ENCODE measurements around the gene PTPRG. TPM values are rescaled to one million over a fixed set of nuclear protein-coding genes. Genes with fewer than 3 reads are reported as not detected.

Gene PTPRG
- total RNA-seq, 2 experiments from 2014 or later: not detected

DNA sequence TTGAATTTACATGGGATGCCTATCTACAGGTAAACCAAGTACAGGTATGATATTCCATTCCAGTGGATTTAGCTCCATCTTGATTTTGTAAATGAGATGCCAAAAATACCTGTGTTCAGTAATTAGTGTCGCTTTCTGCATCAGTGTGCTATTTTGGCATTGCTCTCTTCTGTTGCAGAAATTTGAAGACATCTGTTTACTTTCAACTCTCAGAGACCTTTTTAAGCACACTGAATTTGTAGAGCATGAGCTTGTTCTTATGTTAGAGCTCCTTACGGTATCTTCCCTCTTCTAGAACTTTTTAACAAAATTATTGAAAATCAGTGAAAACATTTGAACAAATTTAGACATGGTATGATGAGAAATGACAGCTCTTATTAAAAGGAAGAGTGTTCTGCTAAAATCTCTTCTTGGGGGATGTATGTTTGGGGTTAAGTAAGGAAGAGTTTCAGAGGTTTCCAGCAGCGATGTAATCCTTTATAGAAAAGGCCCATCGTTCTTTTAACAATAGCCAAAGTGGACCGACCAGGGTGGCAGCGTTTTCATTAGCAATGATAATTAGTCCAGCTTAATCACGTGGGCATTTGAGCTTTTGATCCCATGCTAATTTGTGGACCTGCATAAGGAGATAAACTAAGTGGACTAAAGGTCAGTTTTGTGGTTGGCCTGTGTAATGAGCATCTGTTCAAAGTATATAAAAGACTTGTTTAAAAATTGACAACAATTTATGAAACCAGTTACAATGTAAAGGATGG lies 385.4 kb downstream of the PTPRG start:
- Mint-ChIP-seq H3K9me3 (ENCODE audit: insufficient read depth) (no peaks in the 10 kb centered on the region), H3K4me1 (ENCODE audit: low read depth) (no peaks in the 10 kb centered on the region), H3K36me3 (ENCODE audit: low read depth) (no peaks in the 10 kb centered on the region), H3K4me3 (no peak overlapping the region), H3K27ac (no peak overlapping the region), H3K27me3 (ENCODE audit: low read depth) (no peaks in the 10 kb centered on the region)
- CTCF ChIA-PET: interaction anchor here (2.1 kb wide), 1 partner anchor 11 kb away, joined by 11 read pairs; no protein-coding TSS in a partner anchor
- POLR2A ChIA-PET: no interaction called here
- ATAC-seq (no peak), DNase-seq (no peak)

GRCh38 chr3:61947456-61947855 lies 386.1 kb downstream of the PTPRG start:
- H3K9me3 Mint-ChIP-seq (ENCODE audit: insufficient read depth): no peaks in the 10 kb centered on the region
- no peaks in the 10 kb centered on the region for H3K4me1 Mint-ChIP-seq (ENCODE audit: low read depth)
- POLR2A ChIA-PET: no interaction called here
- H3K4me3 Mint-ChIP-seq: no peak overlapping the region
- H3K27ac Mint-ChIP-seq: no peak overlapping the region
- H3K36me3 Mint-ChIP-seq (ENCODE audit: low read depth): no peaks in the 10 kb centered on the region
- H3K27me3 Mint-ChIP-seq (ENCODE audit: low read depth): no peaks in the 10 kb centered on the region
- DNase-seq (no peak), ATAC-seq (no peak)
- CTCF ChIA-PET: interaction anchor here (1.4 to 2.1 kb wide), 2 partner anchors 11 kb away, joined by 3 to 11 read pairs; no protein-coding TSS in a partner anchor

- Mint-ChIP-seq H3K36me3 (ENCODE audit: low read depth) (no peaks in the 10 kb centered on the region), H3K4me3 (no peak overlapping the region), H3K27ac (no peak overlapping the region), H3K9me3 (ENCODE audit: insufficient read depth) (no peaks in the 10 kb centered on the region), H3K4me1 (ENCODE audit: low read depth) (no peaks in the 10 kb centered on the region), H3K27me3 (ENCODE audit: low read depth) (no peaks in the 10 kb centered on the region)
- ChIA-PET POLR2A (no interaction called here), CTCF (interaction anchor here (1.4 kb wide), 1 partner anchor 12 kb away, joined by 3 read pairs; no protein-coding TSS in a partner anchor)
- no peak for ATAC-seq
- no peak for DNase-seq
Observed at GRCh38 chr3:61948699-61949305, 387.4 kb downstream of the PTPRG start.

GRCh38 chr3:61954097-61954540 lies 392.7 kb downstream of the PTPRG start:
- H3K9me3 Mint-ChIP-seq (ENCODE audit: insufficient read depth): no peaks in the 10 kb centered on the region
- H3K27ac Mint-ChIP-seq: no peak overlapping the region
- POLR2A ChIA-PET: no interaction called here

GRCh38 chr3:61955483-61955882 lies 394.1 kb downstream of the PTPRG start:
- H3K9me3 Mint-ChIP-seq (ENCODE audit: insufficient read depth): no peaks in the 10 kb centered on the region
- no peaks in the 10 kb centered on the region for H3K36me3 Mint-ChIP-seq (ENCODE audit: low read depth)
- H3K27me3 Mint-ChIP-seq (ENCODE audit: low read depth): no peaks in the 10 kb centered on the region
- ChIA-PET POLR2A (no interaction called here), CTCF (no interaction called here)
- no peak for DNase-seq
- no peak for ATAC-seq
- no peak overlapping the region for H3K27ac Mint-ChIP-seq
- H3K4me1 Mint-ChIP-seq (ENCODE audit: low read depth): no peaks in the 10 kb centered on the region
- H3K4me3 Mint-ChIP-seq: no peak overlapping the region

More at GRCh38 chr3:61954097-61954540, 392.7 kb downstream of the PTPRG start:
- H3K4me3 Mint-ChIP-seq: no peak overlapping the region
- no peak for ATAC-seq
- no peaks in the 10 kb centered on the region for H3K36me3 Mint-ChIP-seq (ENCODE audit: low read depth)
- CTCF ChIA-PET: no interaction called here
- no peaks in the 10 kb centered on the region for H3K4me1 Mint-ChIP-seq (ENCODE audit: low read depth)
- no peak for DNase-seq
- no peaks in the 10 kb centered on the region for H3K27me3 Mint-ChIP-seq (ENCODE audit: low read depth)

DNA sequence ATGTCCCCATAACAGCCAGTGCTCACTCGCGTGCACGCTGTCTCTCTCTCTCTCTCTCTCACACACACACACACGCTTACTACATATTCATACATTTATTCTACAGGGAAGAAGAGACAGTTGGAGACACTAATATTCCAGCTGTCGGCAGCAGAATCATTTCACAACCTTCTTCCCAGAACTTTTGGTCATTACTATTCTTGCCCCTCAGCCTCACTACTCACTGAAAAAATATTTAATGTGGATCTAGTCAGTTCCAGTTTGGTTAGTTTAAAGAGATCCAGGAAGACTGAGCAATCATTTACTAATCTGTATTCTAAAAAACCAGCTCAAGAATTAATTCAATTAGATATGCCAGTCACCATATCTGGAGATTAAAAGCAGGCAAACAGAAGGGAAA lies 394.9 kb downstream of the PTPRG start:
- POLR2A ChIA-PET: no interaction called here
- Mint-ChIP-seq H3K4me1 (ENCODE audit: low read depth) (no peaks in the 10 kb centered on the region), H3K36me3 (ENCODE audit: low read depth) (no peaks in the 10 kb centered on the region), H3K27me3 (ENCODE audit: low read depth) (no peaks in the 10 kb centered on the region), H3K4me3 (no peak overlapping the region), H3K9me3 (ENCODE audit: insufficient read depth) (no peaks in the 10 kb centered on the region), H3K27ac (no peak overlapping the region)
- ATAC-seq (no peak), DNase-seq (no peak)
- CTCF ChIA-PET: no interaction called here

DNA sequence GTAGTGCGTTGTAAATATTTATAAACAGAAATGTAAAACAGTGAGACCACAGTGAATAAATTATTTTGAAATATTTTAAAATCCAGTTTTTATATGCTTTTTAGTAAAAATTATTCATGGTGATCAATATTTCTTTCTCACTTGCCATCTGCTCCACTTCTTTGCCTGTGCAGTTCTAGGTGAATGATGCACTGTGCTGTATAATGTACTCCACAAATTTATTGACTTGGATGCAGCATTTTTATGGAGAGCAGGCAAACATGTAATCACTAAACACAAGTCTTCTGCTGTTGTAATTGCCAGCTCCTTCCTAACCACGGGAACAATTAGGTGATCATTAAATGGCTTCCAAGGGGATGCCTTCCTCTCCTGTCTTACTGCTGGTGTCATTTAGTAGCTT lies 395.9 kb downstream of the PTPRG start:
- no peaks in the 10 kb centered on the region for H3K36me3 Mint-ChIP-seq (ENCODE audit: low read depth)
- H3K4me3 Mint-ChIP-seq: no peak overlapping the region
- H3K4me1 Mint-ChIP-seq (ENCODE audit: low read depth): no peaks in the 10 kb centered on the region
- H3K9me3 Mint-ChIP-seq (ENCODE audit: insufficient read depth): no peaks in the 10 kb centered on the region
- ChIA-PET POLR2A (no interaction called here), CTCF (no interaction called here)
- ATAC-seq (no peak), DNase-seq (no peak)
- no peaks in the 10 kb centered on the region for H3K27me3 Mint-ChIP-seq (ENCODE audit: low read depth)
- H3K27ac Mint-ChIP-seq: no peak overlapping the region

- Mint-ChIP-seq H3K4me3 (no peak overlapping the region), H3K27ac (no peak overlapping the region), H3K27me3 (ENCODE audit: low read depth) (no peaks in the 10 kb centered on the region), H3K4me1 (ENCODE audit: low read depth) (no peaks in the 10 kb centered on the region), H3K9me3 (ENCODE audit: insufficient read depth) (no peaks in the 10 kb centered on the region), H3K36me3 (ENCODE audit: low read depth) (no peaks in the 10 kb centered on the region)
- no peak for ATAC-seq
- no peak for DNase-seq
- CTCF ChIA-PET: no interaction called here
- POLR2A ChIA-PET: no interaction called here
Observed at GRCh38 chr3:61960976-61961375, 399.6 kb downstream of the PTPRG start.

- POLR2A ChIA-PET: no interaction called here
Observed at GRCh38 chr3:61961900-61962299, 400.5 kb downstream of the PTPRG start.

DNA sequence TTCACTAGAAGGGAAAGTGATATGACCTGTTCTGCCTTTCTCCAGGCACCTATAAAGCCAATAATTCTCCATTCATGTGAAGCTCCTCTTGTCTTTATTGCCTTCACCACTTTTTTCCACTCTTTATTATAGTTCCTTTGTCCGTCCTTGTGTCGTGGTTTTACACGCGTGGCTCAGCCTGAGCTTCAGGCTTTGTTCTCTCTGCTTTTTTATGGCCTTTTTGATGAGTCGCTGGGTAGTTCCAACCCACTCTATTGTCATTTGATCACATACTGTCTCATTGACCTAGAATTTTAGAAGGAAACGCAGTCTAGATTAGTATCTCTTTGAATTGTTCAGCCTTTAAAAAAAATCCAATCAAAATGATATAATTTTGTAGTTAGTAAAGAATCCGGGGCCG lies 403.2 kb downstream of the PTPRG start:
- ChIA-PET POLR2A (no interaction called here), CTCF (no interaction called here)
- Mint-ChIP-seq H3K4me3 (no peak overlapping the region), H3K9me3 (ENCODE audit: insufficient read depth) (no peaks in the 10 kb centered on the region), H3K27ac (no peak overlapping the region), H3K27me3 (ENCODE audit: low read depth) (no peaks in the 10 kb centered on the region), H3K36me3 (ENCODE audit: low read depth) (no peaks in the 10 kb centered on the region), H3K4me1 (ENCODE audit: low read depth) (no peaks in the 10 kb centered on the region)
- ATAC-seq: no peak
- no peak for DNase-seq

More at GRCh38 chr3:61961900-61962299, 400.5 kb downstream of the PTPRG start:
- no peaks in the 10 kb centered on the region for H3K9me3 Mint-ChIP-seq (ENCODE audit: insufficient read depth)
- H3K4me1 Mint-ChIP-seq (ENCODE audit: low read depth): no peaks in the 10 kb centered on the region
- CTCF ChIA-PET: no interaction called here
- DNase-seq (no peak), ATAC-seq (no peak)
- no peak overlapping the region for H3K27ac Mint-ChIP-seq
- H3K36me3 Mint-ChIP-seq (ENCODE audit: low read depth): no peaks in the 10 kb centered on the region
- H3K4me3 Mint-ChIP-seq: no peak overlapping the region
- no peaks in the 10 kb centered on the region for H3K27me3 Mint-ChIP-seq (ENCODE audit: low read depth)

DNA sequence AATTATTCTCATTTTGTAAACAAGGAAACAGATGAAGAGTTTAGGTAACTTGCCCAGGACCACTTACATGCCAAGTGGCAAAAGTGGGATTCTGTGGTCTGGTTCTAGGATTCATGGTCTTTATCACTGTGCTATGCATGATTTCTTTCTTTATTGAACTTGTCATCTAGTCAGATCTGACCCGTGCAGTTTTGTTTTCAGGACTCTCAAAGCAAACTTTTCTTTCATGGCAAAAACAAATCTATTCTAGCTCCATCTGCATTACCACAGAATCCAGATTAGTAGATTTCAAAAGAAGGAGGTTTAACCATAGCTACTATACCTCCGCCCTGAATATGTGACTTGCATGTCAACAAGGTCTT lies 404.4 kb downstream of the PTPRG start:
- Mint-ChIP-seq H3K4me3 (no peak overlapping the region), H3K27me3 (ENCODE audit: low read depth) (no peaks in the 10 kb centered on the region)
- DNase-seq: no peak

DNA sequence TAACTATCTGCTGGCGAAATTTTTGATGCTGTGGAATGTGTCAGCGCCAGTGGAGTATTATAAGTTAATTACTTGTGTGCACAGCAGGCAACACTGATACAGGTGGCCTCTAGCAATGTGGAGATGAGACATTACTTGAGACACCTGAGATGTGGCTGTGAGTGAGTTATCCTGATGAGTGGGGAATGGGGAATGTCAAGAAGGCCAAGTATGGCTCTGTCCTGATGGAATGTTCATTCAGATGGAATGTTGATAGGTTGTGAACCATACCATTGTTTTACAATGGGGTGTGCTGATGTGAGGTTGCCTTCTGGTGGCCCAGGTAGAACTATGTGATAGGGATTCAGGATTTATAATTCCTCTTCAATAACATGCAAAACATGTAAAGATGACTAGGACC lies 404.8 kb downstream of the PTPRG start:
- Mint-ChIP-seq H3K4me3 (no peak overlapping the region), H3K36me3 (ENCODE audit: low read depth) (no peaks in the 10 kb centered on the region), H3K9me3 (ENCODE audit: insufficient read depth) (no peaks in the 10 kb centered on the region), H3K4me1 (ENCODE audit: low read depth) (no peaks in the 10 kb centered on the region), H3K27ac (no peak overlapping the region), H3K27me3 (ENCODE audit: low read depth) (no peaks in the 10 kb centered on the region)
- ChIA-PET CTCF (no interaction called here), POLR2A (no interaction called here)
- DNase-seq (no peak), ATAC-seq (no peak)

More for the DNA sequence above, 404.4 kb downstream of the PTPRG start:
- ChIA-PET POLR2A (no interaction called here), CTCF (no interaction called here)
- H3K9me3 Mint-ChIP-seq (ENCODE audit: insufficient read depth): no peaks in the 10 kb centered on the region
- H3K27ac Mint-ChIP-seq: no peak overlapping the region
- H3K36me3 Mint-ChIP-seq (ENCODE audit: low read depth): no peaks in the 10 kb centered on the region
- no peaks in the 10 kb centered on the region for H3K4me1 Mint-ChIP-seq (ENCODE audit: low read depth)
- no peak for ATAC-seq

- ATAC-seq (no peak), DNase-seq (no peak)
- no peaks in the 10 kb centered on the region for H3K36me3 Mint-ChIP-seq (ENCODE audit: low read depth)
- no peaks in the 10 kb centered on the region for H3K4me1 Mint-ChIP-seq (ENCODE audit: low read depth)
- POLR2A ChIA-PET: no interaction called here
- no peak overlapping the region for H3K4me3 Mint-ChIP-seq
- no peaks in the 10 kb centered on the region for H3K27me3 Mint-ChIP-seq (ENCODE audit: low read depth)
- no peak overlapping the region for H3K27ac Mint-ChIP-seq
- CTCF ChIA-PET: no interaction called here
- no peaks in the 10 kb centered on the region for H3K9me3 Mint-ChIP-seq (ENCODE audit: insufficient read depth)
Observed at GRCh38 chr3:61967019-61967418, 405.6 kb downstream of the PTPRG start.

Measured in activated CD8-positive, alpha-beta T cell treated with anti-CD3 and anti-CD28 coated beads, Interleukin-2, amount 10 ng/mL, durations not matched to agents 7 days and 5 days (primary cell).